Dermis lymphatic vessel endothelial cell (primary cell): ENCODE data around the gene CDH5. TPM values are rescaled to one million over a fixed set of nuclear protein-coding genes. Genes with fewer than 3 reads are reported as not detected.

Experiments used
- total RNA-seq: library from RNA; depleted of rRNA; stranded (reverse); fragments of >200 nt; gene quantifications from 2 replicates; pipeline ENCODE4 v1.2.1, GENCODE V29; 2014

CDH5 gene, protein sequence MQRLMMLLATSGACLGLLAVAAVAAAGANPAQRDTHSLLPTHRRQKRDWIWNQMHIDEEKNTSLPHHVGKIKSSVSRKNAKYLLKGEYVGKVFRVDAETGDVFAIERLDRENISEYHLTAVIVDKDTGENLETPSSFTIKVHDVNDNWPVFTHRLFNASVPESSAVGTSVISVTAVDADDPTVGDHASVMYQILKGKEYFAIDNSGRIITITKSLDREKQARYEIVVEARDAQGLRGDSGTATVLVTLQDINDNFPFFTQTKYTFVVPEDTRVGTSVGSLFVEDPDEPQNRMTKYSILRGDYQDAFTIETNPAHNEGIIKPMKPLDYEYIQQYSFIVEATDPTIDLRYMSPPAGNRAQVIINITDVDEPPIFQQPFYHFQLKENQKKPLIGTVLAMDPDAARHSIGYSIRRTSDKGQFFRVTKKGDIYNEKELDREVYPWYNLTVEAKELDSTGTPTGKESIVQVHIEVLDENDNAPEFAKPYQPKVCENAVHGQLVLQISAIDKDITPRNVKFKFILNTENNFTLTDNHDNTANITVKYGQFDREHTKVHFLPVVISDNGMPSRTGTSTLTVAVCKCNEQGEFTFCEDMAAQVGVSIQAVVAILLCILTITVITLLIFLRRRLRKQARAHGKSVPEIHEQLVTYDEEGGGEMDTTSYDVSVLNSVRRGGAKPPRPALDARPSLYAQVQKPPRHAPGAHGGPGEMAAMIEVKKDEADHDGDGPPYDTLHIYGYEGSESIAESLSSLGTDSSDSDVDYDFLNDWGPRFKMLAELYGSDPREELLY
- total RNA-seq: 325 and 335 TPM in 2 replicates

GRCh38 chr16:66366433-66367299, at the start of gene CDH5:
Gene CDH5 (plus strand): TSS chr16:66366691. CDS start chr16:66379338, 12,647 bp downstream.

DNA sequence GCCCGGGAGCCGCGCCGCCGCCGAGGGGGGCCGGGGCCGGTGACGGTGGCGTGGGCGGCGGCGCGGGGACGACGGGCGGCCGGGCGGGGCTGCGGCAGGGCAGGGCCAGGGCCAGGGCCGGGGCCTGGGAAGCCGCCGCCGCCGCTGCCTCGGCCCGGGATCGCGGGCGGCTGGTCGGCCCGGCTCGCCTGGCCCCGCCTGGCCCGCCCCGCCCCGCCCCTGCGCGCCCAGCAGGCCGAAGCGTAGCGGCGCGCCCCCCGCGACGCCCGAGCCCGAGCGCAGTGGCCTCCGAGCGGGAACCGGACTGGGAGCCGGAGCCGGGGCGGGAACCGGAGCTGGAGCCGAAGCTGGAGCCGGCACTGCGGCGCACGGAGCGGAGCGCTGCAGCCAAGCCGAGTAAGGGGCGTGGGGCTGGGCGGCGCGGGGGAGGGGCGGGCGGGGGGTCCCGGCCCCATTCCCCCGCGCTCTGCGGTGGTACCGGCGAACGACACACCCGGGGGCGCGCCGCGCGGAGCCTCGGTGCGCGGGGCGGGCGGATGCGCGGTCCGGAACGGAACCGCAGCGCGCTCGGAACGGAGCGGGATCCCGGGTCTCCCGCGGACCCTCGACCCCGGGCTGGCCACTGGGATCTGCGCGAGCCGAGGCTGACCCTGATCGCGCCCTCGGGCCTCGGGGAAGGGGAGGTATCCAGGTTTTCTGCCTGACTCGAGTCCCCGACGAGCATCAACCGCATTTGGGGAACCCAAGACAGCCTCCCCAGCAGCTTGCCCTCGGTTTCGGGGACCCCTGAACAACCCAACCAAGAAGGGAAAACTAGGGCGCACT, 60.8 kb downstream of the CDH5 start, which contains the start of gene BEAN1:
TSS of gene BEAN1 (plus strand) at position 260 of the 825 bp plus-strand sequence. CDS start 10,382 bp downstream, outside the sequence.

Other genes with a start within 250 kb of the CDH5 start
- gene BEAN1, start 60.6 kb downstream of the CDH5 start, total RNA-seq: 0.11 and 0.43 TPM in 2 replicates
- 32.4 and 36.3 TPM in 2 replicates for gene TK2, start 183.4 kb downstream of the CDH5 start, total RNA-seq
- gene CKLF, start 185.9 kb downstream of the CDH5 start, total RNA-seq: 50.7 and 66.7 TPM in 2 replicates
- 1.8 and 2.1 TPM in 2 replicates for gene CMTM1, start 199.7 kb downstream of the CDH5 start, total RNA-seq
- not detected in 2 replicates for gene CMTM2, start 212.8 kb downstream of the CDH5 start, total RNA-seq
- 22.8 and 35.8 TPM in 2 replicates for gene CMTM3, start 238.0 kb downstream of the CDH5 start, total RNA-seq